ENCODE data around the gene HAPLN3. TPM values are rescaled to one million over a fixed set of nuclear protein-coding genes. Genes with fewer than 3 reads are reported as not detected.

Gene HAPLN3
- polyA plus RNA-seq, 3 donors, result 2.8 to 16.3 (median 9.8) TPM

DNA sequence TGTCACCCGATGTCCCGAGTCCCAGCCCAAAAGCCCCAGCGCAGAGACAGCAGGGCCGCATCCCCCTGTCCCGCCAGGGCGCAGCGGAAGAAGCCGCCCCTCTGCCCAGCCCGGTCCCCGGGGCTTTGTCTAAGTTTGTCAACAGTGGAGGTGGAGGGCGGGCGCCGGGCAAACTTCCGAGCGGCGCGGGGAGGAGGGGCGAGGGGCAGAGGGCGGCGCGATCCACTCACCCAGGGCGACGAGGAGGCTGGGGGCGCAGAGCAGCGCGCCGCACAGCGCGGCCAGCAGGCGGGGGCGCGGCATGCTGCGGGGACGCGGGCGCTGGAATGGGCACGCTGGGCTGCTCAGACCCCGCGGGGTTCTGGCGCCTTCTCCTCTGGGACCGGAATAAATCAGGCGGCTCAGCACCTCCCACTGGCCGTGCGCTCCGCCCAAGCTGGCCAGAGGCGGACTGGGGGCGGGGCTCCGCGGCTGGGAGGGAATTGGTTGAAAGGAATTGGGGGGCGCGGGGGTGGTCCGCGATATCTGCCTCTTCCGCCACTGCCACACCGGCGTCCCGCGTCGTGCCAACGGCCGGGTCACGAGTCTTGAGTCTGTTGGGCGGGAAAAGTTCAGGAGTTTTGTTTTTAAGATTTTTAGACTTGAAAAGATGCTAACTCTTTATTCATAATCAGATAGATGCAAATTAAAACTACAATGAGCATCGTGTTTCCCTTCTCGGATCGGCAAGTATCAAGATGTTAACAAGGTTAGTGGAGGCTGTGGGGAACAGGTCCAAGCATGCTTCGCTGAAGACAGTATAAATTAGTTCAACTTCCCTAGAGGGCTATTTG lies 17.9 kb upstream of the HAPLN3 start, which contains the start of gene MFGE8:
Gene MFGE8 (minus strand): TSS at position 363 of the 833 bp plus-strand sequence. CDS start 60 bp downstream, at position 303.
- 0 to 1% (median 0%) methylated on average over 59 to 67 of the region's 67 CpGs for WGBS, 3 donors
- H3K27ac ChIP-seq (ENCODE audit: low read depth, low read length), result no peak within 1 kb of the TSS

DNA sequence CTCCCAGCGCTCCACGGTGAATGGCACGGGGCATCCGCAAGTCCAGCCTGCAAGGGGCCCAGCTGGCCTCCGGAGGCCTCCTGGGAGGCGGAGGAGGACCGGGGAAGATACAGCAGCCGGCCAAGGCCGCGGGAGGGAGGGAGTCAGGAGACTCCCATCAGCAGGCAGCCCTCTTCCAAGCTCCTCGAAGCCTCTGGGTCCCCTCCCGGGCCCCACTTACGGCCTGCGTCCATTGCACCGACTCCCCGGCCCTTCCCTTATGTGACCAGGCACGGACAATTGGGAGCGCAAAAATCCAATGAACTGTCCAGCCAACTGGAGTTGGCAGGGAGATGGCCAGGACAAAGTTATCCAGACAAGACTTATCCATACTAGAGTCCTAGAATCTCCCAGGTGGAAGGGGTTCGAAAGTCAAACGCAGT lies 17.2 kb upstream of the HAPLN3 start:
- WGBS, 3 donors, result 8 to 13% (median 12%) methylated on average over 20 of the region's 20 CpGs

DNA sequence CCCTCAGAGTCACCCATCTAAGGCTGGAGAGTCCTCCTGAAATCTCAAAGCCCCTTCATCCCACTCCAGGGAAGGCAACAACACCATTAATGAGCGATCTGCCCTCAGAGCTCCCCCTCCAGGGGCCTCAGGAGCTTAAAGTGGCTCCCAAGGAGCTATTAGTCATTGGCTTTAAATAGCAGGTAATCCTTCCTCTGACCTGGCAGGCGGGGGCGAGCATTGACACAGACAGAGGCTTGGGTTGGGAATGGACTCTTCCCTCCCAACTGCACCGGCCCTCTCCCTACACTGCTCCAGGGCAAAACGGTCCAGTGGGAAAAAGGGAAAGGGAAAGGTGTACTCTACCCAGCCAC lies 16.4 kb upstream of the HAPLN3 start:
- 67 to 87% (median 81%) methylated on average over 5 of the region's 5 CpGs for WGBS, 3 donors
- no peak overlapping the region for H3K27ac ChIP-seq (ENCODE audit: low read depth, low read length)

More for the DNA sequence above, 17.2 kb upstream of the HAPLN3 start:
- no peak overlapping the region for H3K27ac ChIP-seq (ENCODE audit: low read depth, low read length)

DNA sequence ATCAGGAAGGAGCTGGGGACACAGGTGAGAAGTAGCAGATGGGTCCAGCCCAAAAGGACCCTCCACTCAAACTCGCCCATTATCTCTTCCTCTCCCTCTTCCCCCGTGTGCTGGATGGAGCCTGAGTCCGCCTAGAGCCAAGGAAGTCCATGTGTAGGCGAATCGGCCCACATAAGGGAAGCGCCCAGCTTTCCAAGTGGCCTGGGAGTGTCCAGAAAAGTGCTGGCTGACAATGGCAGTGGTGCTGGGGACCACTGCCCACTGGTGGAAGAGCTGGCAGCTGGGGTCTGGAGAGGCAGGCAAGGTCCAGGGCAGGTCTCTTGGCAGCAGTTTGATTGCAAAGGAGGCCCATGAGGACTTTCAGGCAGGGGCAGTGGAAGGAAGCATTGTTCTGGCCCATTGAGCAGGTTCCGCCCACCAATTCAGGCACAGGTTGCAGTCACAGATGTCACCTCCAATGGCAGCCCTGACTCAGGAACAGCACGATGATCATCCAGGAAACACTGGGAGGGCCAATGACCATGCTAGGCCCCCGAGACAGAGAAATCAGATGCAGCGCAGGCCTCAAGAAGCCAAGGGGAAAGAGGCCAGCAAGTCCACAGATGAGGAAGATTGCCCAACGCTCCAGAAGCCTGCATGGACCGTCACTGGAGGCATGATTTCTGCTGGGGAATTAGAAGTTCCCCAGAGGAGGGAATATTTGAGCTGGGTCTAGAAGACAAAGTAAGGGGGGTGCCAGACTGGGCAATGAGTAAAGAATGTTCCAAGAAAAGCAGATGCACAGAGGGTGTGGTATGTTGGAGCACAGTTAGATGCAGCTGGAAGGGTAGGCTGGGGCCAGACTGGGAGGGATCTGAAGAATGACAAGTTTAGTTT lies 14.8 kb upstream of the HAPLN3 start:
- WGBS, 3 donors, result 71 to 80% (median 74%) methylated on average over 12 of the region's 12 CpGs
- H3K27ac ChIP-seq (ENCODE audit: low read depth, low read length), result no peak overlapping the region

DNA sequence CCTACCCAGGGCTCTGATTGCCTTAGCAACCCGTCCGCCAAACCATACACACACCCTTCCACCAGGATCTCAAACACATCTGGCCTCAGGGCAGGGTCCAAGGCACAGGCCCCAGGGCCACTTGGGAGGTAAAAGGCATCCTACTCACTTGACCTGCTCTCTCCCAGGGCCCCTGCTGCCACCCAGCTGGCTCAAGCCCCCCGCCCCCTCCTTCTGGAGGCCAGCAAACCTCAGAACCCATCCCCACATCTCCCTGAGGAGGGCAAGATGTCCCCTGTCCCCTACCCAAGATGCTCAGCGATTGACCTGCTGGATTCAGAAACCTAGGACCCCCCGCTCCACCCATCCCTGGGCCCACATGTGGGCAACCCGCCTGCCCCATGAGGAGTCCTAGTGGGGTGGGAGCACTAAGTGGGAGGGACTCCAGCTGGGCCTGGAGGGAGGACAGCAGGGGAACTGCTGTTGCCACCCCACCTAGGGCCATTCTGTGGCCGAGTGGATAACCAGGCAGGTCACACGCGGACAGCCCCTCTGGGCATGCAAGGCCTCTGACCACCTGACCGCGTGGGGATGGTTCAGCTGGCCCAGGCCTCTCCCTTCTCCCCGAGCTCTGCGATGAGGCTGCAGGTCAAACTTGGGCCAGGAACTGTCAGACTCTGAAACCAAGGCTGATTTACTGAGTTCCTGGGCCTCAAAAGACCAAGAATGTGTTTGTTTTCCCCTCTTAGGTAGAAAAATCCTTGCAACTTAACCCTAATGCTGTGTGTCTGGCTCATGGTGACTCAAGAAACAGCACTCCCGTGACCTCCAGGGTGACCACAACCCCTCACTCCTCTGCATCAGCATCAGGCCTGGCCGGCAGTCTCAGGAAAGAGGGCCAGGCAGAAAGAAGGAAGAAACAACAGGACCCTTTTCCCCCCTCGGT lies 13.6 kb upstream of the HAPLN3 start:
- no peak overlapping the region for H3K27ac ChIP-seq (ENCODE audit: low read depth, low read length)
- 71 to 90% (median 86%) methylated on average over 16 of the region's 16 CpGs for WGBS, 3 donors

DNA sequence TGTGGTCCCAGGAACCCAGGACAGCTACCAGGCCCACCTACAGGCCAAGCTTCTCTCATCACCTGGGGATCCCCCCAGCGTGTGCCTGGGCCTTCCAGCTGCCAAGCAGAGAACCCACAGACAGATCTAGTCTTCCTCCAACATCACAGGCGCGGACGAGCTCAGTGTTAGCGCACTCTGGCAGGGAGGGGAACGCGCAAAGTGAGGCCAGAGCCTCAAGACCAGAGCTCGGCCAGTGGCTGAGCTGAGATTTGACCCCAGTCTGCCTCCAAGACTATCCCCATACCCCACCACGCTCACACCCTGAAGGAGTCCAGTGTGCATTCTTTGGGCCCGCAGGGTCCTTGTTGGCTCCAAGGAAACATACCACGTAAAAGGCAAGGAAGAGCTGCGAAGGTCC lies 12.8 kb upstream of the HAPLN3 start:
- H3K27ac ChIP-seq (ENCODE audit: low read depth, low read length), result no peak overlapping the region
- WGBS, 3 donors, result 90 to 93% (median 91%) methylated on average over 11 to 12 of the region's 12 CpGs

DNA sequence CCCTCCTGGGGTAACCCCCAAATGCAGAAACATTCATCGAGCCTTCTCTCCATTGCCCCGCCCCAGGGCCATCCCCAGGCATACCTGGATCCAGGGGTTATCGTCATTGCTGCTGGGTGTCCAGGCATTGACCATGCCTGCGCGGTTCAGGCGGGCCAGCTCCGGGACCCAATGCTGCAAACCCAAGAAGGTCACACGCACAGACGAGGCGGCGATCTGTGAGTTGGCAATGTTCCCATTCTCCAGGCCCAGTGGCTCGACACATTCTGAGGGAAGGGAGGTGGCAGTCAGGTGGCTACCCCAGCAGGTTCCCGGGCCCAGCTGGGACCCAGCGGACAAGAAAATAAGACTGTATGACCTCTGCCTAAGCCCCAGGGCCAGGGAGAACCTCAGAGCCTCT lies 11.8 kb upstream of the HAPLN3 start:
- no peak overlapping the region for H3K27ac ChIP-seq (ENCODE audit: low read depth, low read length)
- 83 to 88% (median 87%) methylated on average over 14 of the region's 14 CpGs for WGBS, 3 donors

DNA sequence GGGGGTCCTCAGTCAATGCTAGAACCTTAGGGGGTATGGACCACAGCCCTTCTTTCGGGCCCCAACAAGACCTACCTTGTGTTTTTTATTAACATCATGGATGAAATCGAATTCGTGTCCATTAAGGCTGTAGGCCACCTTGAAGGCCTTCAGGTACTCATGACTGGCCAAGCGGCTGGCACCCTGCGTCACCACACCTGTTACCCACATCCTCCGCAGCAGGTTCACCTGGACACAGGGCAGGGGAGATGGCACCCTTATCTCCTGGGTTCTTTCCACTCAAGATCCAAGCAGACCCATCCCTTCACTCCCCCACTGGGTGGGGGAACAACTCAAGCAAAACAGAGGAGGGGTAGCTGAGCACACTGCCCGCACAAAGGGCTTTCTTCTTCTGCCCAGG lies 11.2 kb upstream of the HAPLN3 start:
- WGBS, 3 donors, result 93 to 97% (median 97%) methylated on average over 7 of the region's 7 CpGs
- H3K27ac ChIP-seq (ENCODE audit: low read depth, low read length), result no peak overlapping the region

DNA sequence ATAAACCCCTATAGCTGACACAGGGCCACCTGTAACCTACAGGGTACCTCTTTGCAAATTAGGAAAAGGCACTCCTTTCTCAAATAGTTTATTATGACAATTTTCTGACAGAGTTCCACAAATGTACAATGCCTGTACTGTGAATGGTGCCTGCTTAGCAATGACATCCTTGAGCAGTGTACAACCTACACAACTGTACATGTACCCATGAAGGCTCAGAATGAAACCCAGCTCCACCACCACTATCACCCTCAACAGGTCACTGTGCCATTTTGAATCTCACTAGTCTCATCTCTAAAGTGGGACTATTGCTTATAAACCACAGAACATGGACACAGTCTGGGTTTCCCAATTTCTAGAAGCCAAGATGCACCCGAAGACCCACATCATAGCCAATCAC lies 10.8 kb upstream of the HAPLN3 start:
- 86 to 95% (median 95%) methylated on average over 1 of the region's 1 CpG for WGBS, 3 donors
- H3K27ac ChIP-seq (ENCODE audit: low read depth, low read length), result no peak overlapping the region

DNA sequence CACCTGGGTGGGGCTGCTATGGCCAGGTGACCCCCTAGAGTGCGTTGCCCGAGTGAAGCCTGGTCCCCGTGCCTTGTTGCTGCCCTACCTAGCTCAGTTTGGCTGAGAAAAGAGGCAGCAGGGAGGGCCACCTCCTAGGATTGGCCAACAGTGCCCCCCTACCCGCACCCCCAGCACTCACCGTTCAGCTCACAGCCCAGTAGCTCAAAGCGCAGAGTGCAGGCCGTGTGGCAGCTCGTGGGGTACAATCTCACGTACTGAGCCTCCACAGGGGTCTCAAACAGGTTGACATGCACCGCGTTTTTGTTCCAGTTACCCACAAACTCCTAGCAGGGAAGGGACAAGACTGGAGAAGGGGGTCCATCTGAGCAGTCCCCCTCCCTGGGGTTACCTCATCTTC lies 10.2 kb upstream of the HAPLN3 start:
- H3K27ac ChIP-seq (ENCODE audit: low read depth, low read length), result no peak overlapping the region
- 77 to 91% (median 89%) methylated on average over 11 of the region's 11 CpGs for WGBS, 3 donors

DNA sequence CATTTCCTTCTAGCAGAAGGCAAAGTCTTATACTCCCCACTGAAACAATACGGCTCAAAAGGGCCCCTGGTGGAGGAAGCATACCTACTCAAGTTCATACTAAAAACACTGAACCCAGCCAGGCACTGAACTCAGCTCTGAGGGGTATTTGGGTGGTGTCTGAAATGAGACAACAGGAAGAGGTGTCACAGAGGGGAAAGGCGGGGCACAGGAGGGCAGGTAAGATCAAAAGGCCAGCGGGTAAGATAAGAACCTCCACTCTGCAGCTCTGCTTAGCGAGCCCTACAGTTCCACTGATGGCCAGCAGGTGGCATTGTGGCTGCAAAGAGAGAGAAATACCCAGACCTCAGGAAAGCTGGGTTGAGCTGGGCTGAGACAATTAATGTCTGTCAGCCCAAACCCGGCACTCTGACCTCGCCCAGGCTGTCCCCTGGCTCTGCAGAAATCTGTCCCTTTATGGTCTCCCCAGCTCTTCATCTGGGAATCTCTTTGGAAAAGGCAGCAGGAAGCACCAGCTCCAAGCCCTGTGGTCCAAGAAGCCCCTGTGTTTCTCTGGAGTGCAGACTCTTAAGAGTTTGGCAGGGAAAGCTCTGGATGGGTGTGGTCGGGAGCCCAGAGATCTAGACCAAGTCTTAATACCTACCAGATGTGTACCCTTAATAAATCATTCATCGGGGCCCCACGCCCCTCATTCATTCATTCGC lies 9.4 kb upstream of the HAPLN3 start:
- WGBS, 3 donors, result 27 to 32% (median 30%) methylated on average over 10 of the region's 10 CpGs
- H3K27ac ChIP-seq (ENCODE audit: low read depth, low read length), result no peak overlapping the region

DNA sequence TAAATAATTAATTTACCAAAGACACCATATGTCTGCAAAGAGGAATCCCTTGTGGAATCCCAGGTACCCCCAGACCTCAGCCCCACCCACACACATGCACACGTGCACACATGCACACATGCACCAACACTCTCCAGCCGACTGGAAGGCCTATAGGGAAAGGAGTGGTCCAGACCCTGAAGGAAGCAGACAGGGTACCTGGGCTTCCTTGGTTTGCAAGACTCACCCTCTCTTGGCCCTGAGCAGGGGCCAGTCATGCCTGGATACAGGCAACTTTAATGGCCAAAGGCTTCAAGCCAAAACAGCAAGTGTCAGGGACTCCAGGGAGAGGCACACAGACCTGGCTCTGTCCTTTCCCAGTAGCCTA lies 8.9 kb upstream of the HAPLN3 start:
- no peak overlapping the region for H3K27ac ChIP-seq (ENCODE audit: low read depth, low read length)
- WGBS, 3 donors, result 58 to 88% (median 78%) methylated on average over 2 of the region's 2 CpGs

DNA sequence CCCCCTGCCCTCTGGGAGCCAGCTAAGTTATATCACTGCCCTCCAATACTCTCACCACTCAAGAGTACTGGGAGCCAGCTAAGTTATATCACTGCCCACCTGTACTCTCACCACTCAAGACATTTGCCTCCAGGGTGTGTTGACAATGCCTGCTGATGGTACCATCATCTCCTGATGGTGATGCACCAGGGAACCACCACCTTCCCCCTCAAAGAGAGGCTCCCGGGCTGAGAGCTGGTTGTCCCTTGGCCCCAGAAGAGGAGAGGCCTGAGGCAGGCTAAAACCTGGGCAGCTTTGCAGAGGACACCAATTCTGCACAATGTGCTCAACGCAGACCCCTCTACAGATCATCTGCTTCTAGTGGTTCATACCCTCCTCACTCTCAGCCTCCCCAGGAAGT lies 7.5 kb upstream of the HAPLN3 start:
- no peak overlapping the region for H3K27ac ChIP-seq (ENCODE audit: low read depth, low read length)
- 66 to 98% (median 68%) methylated on average over 2 of the region's 2 CpGs for WGBS, 3 donors

DNA sequence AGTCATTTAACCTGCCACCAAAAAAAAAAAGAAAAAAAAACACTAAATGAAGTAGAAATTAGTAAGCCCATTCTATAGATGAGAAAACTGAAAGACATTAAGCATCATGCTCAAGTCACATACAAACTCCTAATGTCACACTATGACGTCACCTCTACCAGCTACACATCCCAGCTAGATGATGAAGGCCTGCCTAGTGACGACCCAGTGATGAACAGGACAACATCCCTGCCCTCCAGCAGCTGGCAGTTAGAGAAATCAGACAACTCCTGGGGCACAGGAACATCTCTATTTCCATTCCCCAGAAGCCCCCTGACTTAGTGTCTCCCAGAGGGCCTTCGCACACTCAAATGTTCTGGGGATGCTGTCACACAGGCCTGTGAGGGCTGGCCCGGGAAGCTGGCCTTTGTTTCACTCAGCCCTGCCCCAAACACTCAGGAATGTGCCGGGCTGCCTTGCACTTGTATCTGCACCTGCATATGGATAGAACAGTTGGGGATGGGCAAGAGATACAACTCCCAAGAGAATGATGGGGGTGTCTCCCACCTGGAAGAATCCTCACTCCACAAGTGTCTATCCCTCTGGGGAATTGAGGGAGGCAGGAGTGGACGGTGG lies 7.0 kb upstream of the HAPLN3 start:
- WGBS, 3 donors, result 72 to 87% (median 82%) methylated on average over 6 of the region's 6 CpGs

DNA sequence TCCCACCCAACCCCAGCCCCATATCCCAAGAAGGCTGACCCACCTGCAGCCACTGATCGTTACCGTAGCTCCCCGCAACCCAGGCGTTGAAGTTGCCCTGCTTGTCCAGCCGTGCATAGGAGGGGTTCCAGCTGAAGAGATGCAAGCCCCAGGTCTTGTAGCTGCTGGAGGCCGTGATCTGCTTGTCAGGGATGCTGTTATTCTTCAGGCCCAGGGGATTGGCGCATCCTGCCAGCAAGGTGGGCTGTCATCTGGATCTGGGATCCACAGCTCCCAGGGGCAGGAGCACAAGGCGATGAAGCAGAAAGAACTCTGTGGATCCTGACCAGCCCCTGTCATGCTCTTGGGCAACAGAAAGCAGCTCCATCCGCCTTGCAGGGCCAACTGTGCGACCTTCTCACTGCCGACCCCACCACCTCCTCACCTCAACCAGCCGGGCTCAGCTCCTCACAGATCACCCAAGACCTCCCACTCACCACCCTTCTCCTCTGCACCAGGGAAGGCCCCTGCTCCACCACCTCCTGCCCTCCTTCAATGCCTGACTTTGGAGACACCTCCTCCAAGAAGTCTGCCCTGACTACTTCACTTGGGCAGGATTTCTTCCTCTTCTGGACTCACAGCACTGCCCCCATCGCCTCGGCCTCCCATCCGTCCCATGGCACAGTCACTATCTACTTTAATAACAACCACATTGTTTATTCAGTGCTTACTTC lies 6.3 kb upstream of the HAPLN3 start:
- 93 to 96% (median 93%) methylated on average over 15 of the region's 15 CpGs for WGBS, 3 donors
- H3K27ac ChIP-seq (ENCODE audit: low read depth, low read length), result no peak overlapping the region

More for the DNA sequence above, 7.0 kb upstream of the HAPLN3 start:
- no peak overlapping the region for H3K27ac ChIP-seq (ENCODE audit: low read depth, low read length)

DNA sequence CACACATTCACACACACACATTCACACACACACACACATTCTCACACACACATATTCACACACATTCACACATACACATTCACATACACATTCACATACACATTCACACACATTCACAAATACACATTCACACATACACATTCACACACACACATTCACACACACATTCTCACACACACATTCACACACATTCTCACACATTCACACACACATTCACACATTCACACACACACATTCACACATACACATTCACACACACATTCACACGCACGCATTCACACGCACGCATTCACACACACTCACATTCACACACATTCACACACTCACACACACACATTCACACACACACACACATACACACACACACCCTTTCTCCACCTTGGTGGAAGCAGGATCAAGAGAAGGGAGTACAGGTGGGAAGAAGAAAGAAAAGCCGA lies 5.7 kb upstream of the HAPLN3 start:
- 75 to 90% (median 81%) methylated on average over 5 of the region's 5 CpGs for WGBS, 3 donors
- H3K27ac ChIP-seq (ENCODE audit: low read depth, low read length), result no peak overlapping the region
